Nephron progenitor cell (in vitro differentiated cells): ENCODE data around the gene TOLLIP.

Source experiments
- DNase-seq: peaks from one replicate; pipeline ENCODE4 v3.0.0; 2021
- H3K27ac Mint-ChIP-seq: 2 replicates; pipeline ENCODE4 v1.8.0; 2021; ENCODE audit warnings: mild to moderate bottlenecking, moderate library complexity, mixed read lengths
- H3K27me3 Mint-ChIP-seq: 2 replicates; pipeline ENCODE4 v1.8.0; 2021; ENCODE audit warnings: mild to moderate bottlenecking, low read depth, mixed read lengths; ENCODE audit not compliant: poor library complexity
- H3K36me3 Mint-ChIP-seq: 2 replicates; pipeline ENCODE4 v1.8.0; 2021; ENCODE audit warnings: low read depth, mixed read lengths
- H3K4me1 Mint-ChIP-seq: 2 replicates; pipeline ENCODE4 v1.8.0; 2021; ENCODE audit warnings: mixed read lengths
- H3K4me3 Mint-ChIP-seq: 2 replicates; pipeline ENCODE4 v1.8.0; 2021; ENCODE audit warnings: mild to moderate bottlenecking, moderate library complexity, mixed read lengths
- H3K9me3 Mint-ChIP-seq: 2 replicates; pipeline ENCODE4 v1.8.0; 2021; ENCODE audit warnings: mild to moderate bottlenecking, moderate library complexity, mixed read lengths
- CTCF ChIP-seq: fragments of 200-600 bp; sonication (generic); IDR thresholded peaks from 2 replicates; pipeline ENCODE4 v1.5.0; 2021; ENCODE audit warnings: antibody characterized with exemption

The TOLLIP gene

GRCh38 chr11:1277936-1278512 lies 31.4 kb downstream of the TOLLIP start:
- TF ChIP-seq CTCF = no peak
- Mint-ChIP-seq H3K27ac (peak overlapping the region; percentile 59), H3K4me3 (no peak overlapping the region), H3K4me1 (peaks cover 36% of the 10 kb centered on the region), H3K9me3 (no peaks in the 10 kb centered on the region), H3K27me3 (no peaks in the 10 kb centered on the region), H3K36me3 (peaks cover 22% of the 10 kb centered on the region)
- DNase-seq = peak; percentile 33

- no peaks in the 10 kb centered on the region for H3K27me3 Mint-ChIP-seq
- DNase-seq = no peak
- TF ChIP-seq CTCF = no peak
- H3K4me3 Mint-ChIP-seq = no peak overlapping the region
- H3K27ac Mint-ChIP-seq = no peak overlapping the region
- peaks cover 3% of the 10 kb centered on the region for H3K9me3 Mint-ChIP-seq
- H3K36me3 Mint-ChIP-seq = peaks cover 28% of the 10 kb centered on the region
- H3K4me1 Mint-ChIP-seq = peaks cover 35% of the 10 kb centered on the region
Measured at GRCh38 chr11:1276866-1277615, 32.4 kb downstream of the TOLLIP start.

GRCh38 chr11:1276041-1276790 lies 33.2 kb downstream of the TOLLIP start:
- H3K4me3 Mint-ChIP-seq = no peak overlapping the region
- H3K36me3 Mint-ChIP-seq = peaks cover 28% of the 10 kb centered on the region
- H3K27ac Mint-ChIP-seq = no peak overlapping the region
- H3K4me1 Mint-ChIP-seq = peaks cover 35% of the 10 kb centered on the region
- TF ChIP-seq CTCF = no peak
- peaks cover 3% of the 10 kb centered on the region for H3K9me3 Mint-ChIP-seq
- peaks cover under 1% of the 10 kb centered on the region for H3K27me3 Mint-ChIP-seq
- DNase-seq = no peak

- no peak overlapping the region for H3K27ac Mint-ChIP-seq
- H3K36me3 Mint-ChIP-seq = peaks cover 28% of the 10 kb centered on the region
- H3K4me3 Mint-ChIP-seq = no peak overlapping the region
- peaks cover 3% of the 10 kb centered on the region for H3K27me3 Mint-ChIP-seq
- peaks cover 38% of the 10 kb centered on the region for H3K4me1 Mint-ChIP-seq
- H3K9me3 Mint-ChIP-seq = peaks cover 3% of the 10 kb centered on the region
- DNase-seq = no peak
- TF ChIP-seq CTCF = no peak
Measured at GRCh38 chr11:1275021-1275420, 34.4 kb downstream of the TOLLIP start.

- Mint-ChIP-seq H3K4me1 (peaks cover 38% of the 10 kb centered on the region), H3K4me3 (no peak overlapping the region), H3K36me3 (peaks cover 28% of the 10 kb centered on the region), H3K9me3 (peaks cover 3% of the 10 kb centered on the region), H3K27me3 (peaks cover 3% of the 10 kb centered on the region), H3K27ac (no peak overlapping the region)
- no peak for TF ChIP-seq CTCF
- DNase-seq = no peak
Measured at GRCh38 chr11:1274501-1274900, 34.9 kb downstream of the TOLLIP start.
